Neural progenitor cell (in vitro differentiated cells): ENCODE measurements around the gene ULK3.

ENCODE experiments used
- EZH2 ChIP-seq: fragments of 200-600 bp; sonication (generic); IDR thresholded peaks from 2 replicates; pipeline ENCODE4 v1.6.1; 2017; ENCODE audit warnings: antibody characterized with exemption, mild to moderate bottlenecking, moderate library complexity
- EZH2phosphoT487 ChIP-seq: fragments of 200-600 bp; sonication (generic); IDR thresholded peaks from 2 replicates; pipeline ENCODE4 v1.6.1; 2017; ENCODE audit warnings: antibody characterized with exemption
- TF ChIP-seq, protein P1 (sequence below): fragments of 200-600 bp; sonication (generic); IDR thresholded peaks from 2 replicates; pipeline ENCODE4 v1.5.1; 2017; ENCODE audit warnings: antibody characterized with exemption, mild to moderate bottlenecking

GRCh38 chr15:74889390-74889882, 46.5 kb upstream of the ULK3 start:
- TF ChIP-seq, protein P1, sequence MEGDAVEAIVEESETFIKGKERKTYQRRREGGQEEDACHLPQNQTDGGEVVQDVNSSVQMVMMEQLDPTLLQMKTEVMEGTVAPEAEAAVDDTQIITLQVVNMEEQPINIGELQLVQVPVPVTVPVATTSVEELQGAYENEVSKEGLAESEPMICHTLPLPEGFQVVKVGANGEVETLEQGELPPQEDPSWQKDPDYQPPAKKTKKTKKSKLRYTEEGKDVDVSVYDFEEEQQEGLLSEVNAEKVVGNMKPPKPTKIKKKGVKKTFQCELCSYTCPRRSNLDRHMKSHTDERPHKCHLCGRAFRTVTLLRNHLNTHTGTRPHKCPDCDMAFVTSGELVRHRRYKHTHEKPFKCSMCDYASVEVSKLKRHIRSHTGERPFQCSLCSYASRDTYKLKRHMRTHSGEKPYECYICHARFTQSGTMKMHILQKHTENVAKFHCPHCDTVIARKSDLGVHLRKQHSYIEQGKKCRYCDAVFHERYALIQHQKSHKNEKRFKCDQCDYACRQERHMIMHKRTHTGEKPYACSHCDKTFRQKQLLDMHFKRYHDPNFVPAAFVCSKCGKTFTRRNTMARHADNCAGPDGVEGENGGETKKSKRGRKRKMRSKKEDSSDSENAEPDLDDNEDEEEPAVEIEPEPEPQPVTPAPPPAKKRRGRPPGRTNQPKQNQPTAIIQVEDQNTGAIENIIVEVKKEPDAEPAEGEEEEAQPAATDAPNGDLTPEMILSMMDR = no peak
- no peak for TF ChIP-seq EZH2
- TF ChIP-seq EZH2phosphoT487 = no peak
